HG03457 (cell line): Measurements from ENCODE around the gene SLC16A5.
A peak's percentile ranks its signal among the peaks of the same experiment; 100 is the strongest.
"Not testable (repeated sequence)": the region's sequence is repeated elsewhere in the genome, so short reads cannot be mapped to it uniquely, and the experiment has no call there.

Experiments
- ATAC-seq: cut with Tn5 transposase; IDR thresholded peaks from one replicate; pipeline ENCODE4 v1.9.1; 2021; ENCODE audit warnings: moderate number of reproducible peaks; ENCODE audit not compliant: unreplicated experiment

Gene SLC16A5

GRCh38 chr17:75087558-75088453 is at the start of gene SLC16A5:
TSS of gene SLC16A5 (plus strand) at chr17:75087954. CDS start at chr17:75093637, 5,683 bp downstream.
- no peak for ATAC-seq

GRCh38 chr17:75039238-75039637 is 48.5 kb upstream of the SLC16A5 start:
- ATAC-seq = no peak

GRCh38 chr17:75041656-75042280 is 46.0 kb upstream of the SLC16A5 start:
- no peak for ATAC-seq

- not testable (repeated sequence) for ATAC-seq
Measured at GRCh38 chr17:75043789-75044188, 44.0 kb upstream of the SLC16A5 start.

GRCh38 chr17:75044716-75045115 is 43.0 kb upstream of the SLC16A5 start:
- ATAC-seq = no peak

- ATAC-seq = not testable (repeated sequence)
Measured at GRCh38 chr17:75045946-75046406, 41.8 kb upstream of the SLC16A5 start.

- ATAC-seq = peak; percentile 87
Measured at GRCh38 chr17:75046407-75047289, 41.1 kb upstream of the SLC16A5 start, which contains the start of the genes ATP5PD and KCTD2. TSS of gene ATP5PD (minus strand) at chr17:75046969. CDS start at chr17:75042650, 4,319 bp downstream. TSS of gene KCTD2 (plus strand) at chr17:75047225. CDS start at chr17:75047251, 26 bp downstream.

GRCh38 chr17:75047398-75048098 is 40.2 kb upstream of the SLC16A5 start:
- ATAC-seq = peak; percentile 15

- no peak for ATAC-seq
Measured at GRCh38 chr17:75048249-75048878, 39.4 kb upstream of the SLC16A5 start.

GRCh38 chr17:75049057-75049456 is 38.7 kb upstream of the SLC16A5 start:
- ATAC-seq = no peak

- no peak for ATAC-seq
Measured at GRCh38 chr17:75049706-75050105, 38.0 kb upstream of the SLC16A5 start.

GRCh38 chr17:75051941-75052340 is 35.8 kb upstream of the SLC16A5 start:
- no peak for ATAC-seq

- no peak for ATAC-seq
Measured at GRCh38 chr17:75059369-75060345, 28.1 kb upstream of the SLC16A5 start.

- ATAC-seq = no peak
Measured at GRCh38 chr17:75060434-75061054, 27.2 kb upstream of the SLC16A5 start.

- ATAC-seq = no peak
Measured at GRCh38 chr17:75061055-75061438, 26.7 kb upstream of the SLC16A5 start.

- ATAC-seq = no peak
Measured at GRCh38 chr17:75061618-75062017, 26.1 kb upstream of the SLC16A5 start.

GRCh38 chr17:75063201-75063600 is 24.6 kb upstream of the SLC16A5 start:
- ATAC-seq = no peak

GRCh38 chr17:75063626-75064025 is 24.1 kb upstream of the SLC16A5 start:
- no peak for ATAC-seq
